NCI-H1105 (cell line): Measurements from ENCODE around the gene GK.
"Not testable (repeated sequence)": the region's sequence is repeated elsewhere in the genome, so short reads cannot be mapped to it uniquely, and the experiment has no call there.

Source experiments
- DNase-seq: peaks from one replicate; lab custom pipeline; 2025; lab: John Stamatoyannopoulos, UW

GK gene

DNA sequence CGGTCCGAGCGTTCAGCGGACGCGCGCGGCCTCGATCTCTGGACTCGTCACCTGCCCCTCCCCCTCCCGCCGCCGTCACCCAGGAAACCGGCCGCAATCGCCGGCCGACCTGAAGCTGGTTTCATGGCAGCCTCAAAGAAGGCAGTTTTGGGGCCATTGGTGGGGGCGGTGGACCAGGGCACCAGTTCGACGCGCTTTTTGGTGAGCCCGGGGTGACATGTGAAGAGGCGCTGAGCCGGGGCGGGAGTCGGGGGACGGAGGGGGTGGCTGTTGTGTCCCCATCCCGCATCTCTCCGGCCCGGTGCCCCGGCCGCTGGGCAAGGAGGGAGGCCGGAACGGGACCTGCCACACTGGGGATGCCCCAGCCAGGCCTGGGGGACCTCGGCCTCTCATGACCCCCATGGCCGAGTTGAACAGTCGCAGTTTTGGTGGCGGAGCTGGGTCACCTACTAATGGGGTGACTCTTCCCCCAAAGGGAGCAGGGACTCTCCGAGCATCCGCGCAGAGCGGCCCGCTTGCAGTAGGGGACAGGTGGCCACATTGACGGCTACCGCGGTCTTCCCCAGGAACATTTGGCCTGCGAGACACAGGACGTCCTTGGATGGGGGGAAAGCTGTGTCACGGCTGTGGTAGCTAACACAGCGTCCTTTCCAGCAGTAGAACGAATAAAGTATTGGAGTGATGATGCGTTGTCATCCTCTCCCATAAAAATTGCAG is at the start of gene GK:
GK (plus strand) TSS at position 9 of the 717 bp plus-strand sequence; CDS start at position 124, 115 bp downstream.
- DNase-seq: no peak

DNA sequence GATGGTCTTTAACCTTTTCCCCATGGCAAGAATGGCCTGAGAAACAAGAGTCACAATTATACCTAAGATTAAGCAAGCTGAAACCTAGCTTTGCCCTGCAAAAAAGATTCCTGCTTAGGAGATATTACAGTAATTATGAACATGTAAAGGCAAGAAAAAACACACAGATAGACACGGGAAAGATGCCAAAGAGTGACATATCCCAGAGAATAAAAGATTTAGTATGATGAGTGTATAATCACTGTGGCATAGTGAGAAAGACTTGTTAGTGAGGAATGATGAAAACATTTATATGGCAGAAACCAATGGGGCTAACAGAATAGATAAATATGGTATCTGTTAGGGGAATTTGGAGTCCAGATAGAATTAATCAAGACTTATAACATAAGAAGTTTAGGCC is 46.1 kb upstream of the GK start:
- no peak for DNase-seq

DNA sequence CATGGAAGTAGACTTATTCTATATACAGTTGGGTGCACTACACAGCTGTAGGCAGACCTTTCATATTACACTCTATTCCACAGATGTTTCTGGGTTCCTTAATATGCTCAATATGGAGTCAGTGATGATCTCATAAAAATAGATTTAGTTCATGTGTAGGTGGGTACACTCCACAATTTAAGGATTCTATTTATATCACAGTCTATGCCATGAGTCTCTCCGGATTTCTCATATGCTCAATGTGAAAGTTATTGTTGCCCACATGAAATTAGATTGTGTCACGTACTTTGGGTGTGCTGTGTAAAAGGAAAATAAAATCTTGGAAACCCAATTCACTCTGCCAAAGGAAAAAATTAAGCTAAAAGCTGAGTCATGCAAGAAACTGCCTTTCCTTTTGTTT is 43.2 kb upstream of the GK start:
- no peak for DNase-seq

DNA sequence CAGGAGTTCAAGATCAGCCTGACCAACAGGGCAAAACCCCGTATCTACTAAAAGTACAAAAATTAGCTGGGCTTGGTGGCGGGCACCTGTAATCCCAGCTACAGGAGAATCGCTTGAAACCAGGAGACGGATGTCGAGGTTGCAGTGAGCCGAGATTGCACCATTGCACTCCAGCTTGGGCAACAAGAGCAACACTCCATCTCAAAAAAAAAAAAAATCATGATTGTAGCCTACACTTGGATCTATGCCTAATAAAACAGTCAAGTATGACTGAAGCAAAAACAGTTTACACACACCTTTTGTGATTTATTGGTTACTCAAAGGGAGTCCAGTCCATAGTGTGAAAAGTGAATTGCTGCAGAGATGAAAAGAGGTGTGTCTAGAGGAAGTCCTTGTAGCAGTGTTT is 41.0 kb upstream of the GK start:
- DNase-seq: no peak

DNA sequence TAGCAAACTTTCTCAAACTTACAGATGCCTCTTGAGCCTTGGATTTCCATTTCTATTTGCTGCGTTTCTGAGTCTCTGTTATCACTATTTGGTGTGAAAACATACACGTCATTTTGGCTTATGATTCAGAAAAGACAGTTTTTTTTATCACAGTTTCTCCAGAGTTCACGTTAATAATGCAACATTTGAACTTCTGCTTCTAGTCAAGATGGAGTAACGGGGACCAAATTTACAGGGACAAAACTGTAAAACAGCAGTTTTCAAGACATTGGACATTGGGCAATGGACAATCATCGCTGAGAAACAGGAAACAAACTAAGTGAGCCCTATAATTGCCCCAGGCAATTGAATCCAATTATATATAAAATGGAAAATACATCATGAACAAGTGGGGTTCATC is 39.5 kb upstream of the GK start:
- DNase-seq: no peak

DNA sequence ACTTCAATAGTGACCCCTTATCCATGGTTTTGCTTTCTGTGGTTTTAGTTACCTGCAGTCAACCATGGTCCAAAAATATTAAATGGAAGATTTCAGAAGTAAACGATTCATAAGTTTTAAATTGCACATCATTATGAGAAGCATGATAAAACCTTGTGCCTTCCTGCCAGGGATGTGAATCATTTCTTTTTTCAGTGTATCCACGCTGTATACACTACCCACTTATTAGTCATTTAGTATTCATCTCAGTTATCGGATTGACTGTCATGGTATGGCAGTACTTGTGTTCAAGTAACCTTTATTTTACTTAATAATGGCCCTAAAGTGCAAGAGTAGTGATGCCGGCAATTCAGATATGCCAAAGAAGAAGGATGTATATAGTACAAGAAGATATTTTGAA is 38.0 kb upstream of the GK start:
- DNase-seq: no peak

DNA sequence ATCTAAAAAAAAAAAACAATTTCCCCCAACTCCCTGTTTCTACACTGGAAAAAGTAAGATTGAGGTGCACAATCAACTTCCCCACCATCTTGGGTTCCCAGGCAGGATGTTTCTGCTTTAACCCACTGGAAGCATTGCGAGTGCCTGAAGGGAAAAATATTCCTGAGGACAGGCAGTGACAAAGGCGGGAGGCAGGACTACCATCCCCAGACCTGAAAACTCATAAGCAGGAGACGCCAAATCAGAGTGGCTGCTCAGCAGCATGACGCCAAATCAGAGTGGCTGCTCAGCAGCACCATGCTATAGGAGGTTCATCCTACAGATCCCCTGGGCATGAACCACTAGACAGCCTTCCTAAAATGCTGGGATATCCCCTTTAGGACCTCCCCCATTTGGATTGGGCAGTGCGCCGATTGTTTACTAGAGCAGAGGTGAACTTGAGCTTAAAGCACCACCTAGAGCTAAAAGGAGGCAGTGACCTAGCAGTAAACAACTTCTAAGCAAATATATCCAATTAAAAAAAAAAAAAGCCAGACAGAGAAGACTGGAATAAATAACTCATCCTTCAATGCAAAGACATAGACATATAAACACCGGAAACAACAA is 35.0 kb upstream of the GK start:
- no peak for DNase-seq

DNA sequence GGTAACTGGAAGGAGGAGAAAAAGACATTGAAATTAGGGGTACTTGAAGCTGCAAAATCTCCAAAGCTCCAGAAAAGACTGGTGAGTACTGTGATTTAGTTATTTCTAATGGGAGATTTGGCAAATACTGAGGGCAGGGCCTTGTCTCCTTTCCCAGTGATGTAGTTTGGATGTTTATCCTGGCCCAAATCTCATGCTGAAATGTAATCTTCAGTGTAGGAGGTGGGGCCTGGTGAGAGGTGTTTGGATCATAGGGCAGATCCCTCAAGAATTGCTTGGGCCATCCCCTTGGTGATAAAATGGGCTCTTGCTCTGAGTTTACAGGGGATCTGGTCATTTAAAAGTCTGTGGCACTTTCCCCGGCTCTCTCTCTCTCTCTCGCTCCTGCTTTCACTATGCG is 33.1 kb upstream of the GK start:
- DNase-seq: no peak

DNA sequence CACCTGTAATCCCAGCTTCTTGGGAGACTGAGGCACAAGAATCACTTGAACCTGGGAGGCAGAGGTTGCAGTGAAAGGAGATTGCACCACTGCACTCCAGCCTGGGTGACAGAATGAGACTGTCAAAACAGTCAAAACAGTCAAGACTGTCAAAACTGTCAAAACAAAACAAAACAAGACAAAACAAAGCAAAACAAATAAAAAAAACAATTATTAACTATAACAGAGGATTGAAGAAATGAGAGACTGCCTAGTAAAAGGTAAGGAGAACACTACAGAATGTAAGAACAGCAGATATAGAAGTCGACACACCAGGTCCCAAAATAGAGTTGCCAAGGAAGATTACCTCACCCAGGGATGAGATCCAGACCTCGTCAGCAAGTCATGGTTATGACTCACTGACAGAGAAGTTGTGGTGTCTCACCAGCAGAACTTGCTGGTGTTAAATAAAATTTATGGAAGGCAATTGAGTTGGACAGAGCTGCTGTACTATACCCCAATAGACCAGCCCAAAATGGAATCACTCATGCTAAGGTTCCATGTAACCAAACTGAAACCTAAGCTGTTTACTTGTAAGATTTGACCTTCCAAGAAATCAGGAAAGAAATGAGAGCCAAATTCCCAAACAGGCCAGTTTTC is 32.1 kb upstream of the GK start:
- no peak for DNase-seq

DNA sequence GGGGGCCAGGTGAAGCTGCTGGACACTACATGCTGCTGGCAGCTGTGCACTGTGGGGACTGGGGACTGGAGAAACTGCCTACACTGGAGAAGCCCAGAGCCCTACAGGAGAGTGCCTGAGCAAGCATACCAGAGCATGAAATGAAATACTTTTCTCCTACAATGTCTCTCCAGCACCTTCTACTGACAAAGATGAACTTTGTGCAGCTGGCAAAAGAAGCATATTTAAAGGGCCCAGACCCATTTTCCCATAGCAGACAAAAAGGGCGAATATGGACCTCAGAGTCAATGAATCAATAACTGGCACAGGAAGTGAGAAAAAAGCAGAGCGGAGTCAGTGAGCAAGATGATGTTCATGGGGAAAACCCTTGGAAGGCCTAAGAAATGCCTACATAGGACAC is 30.9 kb upstream of the GK start:
- no peak for DNase-seq

DNA sequence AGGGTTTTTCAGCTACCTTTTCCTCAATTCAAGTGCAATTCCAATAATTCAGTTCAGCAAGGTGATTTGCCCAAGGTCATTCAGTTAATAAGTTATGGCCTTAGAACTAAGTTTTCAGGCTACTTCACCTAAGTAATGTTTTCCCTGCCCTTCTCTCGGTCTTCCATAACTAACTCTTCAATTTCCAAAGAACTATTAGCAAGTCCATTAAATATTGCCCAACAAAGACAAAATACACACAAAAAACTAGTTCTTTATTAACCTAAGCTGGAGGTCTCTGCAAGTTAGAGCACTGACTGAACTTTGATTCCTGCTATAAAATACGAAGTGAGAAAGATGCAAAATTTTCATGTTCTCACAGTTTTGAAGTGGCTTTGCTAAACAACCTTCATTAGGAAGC is 26.8 kb upstream of the GK start:
- no peak for DNase-seq

DNA sequence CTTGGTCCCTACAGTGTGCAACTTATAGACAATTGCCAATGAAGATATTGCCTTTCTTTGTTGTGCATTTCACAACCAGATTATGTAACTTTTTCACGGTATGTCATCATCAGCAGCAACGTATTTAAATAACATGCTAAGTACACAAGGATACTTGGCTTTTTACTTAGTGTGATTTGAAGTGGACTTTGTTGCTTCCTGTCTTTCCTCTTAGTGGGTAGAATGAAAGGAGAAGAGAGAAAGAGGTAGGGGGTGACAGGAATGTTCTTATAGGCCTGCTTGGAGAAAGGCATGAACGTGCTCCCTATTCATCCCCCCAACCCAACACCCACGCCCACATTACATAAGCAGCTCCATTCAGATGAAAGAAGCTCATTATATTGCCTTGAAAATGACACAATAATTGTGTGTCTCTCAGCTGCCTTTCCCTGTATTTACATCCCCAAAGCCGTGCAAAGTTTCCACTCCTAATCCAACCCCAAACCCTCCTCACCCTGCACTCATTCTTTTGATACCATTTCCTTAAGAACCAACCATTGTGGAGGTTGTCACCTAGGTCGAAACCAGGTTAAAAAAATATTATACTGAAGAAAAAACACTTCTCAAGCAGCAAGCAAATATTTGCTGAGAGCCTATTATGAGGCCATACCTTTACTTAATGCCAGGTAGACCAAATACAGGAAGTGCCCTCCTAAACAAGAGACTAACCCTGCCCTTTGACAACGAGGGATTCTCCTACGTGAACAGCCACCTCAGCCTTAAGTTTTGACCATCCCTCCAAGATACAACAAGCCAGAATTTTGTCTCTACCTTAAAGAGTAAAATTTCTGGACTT is 25.2 kb upstream of the GK start:
- no peak for DNase-seq

DNA sequence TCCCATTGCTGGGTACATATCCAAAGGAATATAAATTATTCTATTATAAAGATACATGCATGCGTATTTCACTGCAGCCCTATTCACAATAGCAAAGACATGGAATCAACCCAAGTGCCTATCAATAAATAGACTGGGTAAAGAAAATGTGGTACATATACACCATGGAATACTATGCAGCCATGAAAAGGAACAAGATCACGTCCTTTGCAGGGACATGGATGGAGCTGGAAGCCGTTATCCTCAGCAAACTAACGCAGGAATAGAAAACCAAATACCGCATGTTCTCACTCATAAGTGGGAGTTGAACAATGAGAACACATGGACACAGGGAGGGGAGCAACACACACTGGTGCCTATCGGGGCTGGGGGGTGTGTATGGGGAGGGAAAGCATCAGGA is 19.2 kb upstream of the GK start:
- DNase-seq: not testable (repeated sequence)

DNA sequence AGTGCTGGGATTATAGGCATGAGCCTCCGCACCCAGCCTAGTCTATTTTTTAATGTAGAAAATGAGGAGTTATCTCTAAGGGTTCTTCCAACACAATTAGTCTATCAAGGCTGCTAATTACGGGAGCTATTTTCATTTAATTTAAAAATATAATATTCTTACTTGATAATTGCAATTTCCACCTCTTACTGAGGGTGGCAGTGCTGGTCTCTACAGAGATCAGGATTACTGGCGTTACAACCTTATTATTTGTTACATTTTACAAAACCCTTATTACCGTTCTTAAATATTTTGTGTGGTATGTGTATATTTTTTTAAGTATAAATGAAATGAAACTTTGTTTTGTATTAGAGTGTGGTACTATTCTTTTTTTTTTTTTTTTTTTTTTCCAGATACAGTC is 17.6 kb upstream of the GK start:
- no peak for DNase-seq

DNA sequence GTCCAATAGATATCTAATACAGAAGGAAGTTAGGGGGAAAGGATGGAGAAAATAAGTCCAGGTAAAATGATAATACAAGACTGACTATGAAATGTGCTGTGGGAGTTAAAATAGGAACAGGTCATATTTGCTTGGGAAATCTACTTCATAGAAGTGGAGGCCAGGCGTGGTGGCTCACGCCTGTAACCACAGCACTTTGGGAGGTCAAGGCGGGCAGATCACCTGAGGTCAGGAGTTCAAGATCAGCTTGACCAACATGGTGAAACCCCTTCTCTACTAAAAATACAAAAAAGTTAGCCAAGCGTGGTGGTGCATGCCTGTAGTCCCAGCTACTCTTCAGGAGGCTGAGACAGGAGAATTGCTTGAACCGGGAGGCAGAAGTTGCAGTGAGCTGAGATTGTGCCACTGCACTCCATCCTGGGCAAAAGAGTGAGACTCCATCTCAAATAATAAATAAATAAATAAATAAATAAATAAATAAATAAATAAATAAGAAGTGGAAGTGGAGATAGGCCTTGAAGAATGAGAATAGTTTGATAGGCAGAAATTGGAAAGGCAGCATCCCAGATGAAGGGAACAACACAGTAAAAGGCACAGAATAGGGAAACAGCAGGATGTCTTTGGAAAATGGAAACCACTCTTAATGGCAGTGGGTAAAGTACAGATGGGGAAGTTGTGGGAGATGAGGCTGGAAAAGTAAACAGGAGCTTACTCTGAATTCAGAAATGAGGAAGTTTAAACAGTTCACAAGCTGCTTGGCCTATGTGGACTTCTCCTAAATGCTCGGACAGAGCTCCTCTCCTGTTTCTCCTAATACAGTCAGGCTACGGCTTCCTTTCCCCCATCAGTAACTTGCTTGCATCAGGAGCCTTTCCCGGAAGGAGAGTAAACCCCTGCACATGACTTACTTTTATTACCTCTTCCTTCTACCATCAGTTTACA is 15.1 kb upstream of the GK start:
- no peak for DNase-seq

DNA sequence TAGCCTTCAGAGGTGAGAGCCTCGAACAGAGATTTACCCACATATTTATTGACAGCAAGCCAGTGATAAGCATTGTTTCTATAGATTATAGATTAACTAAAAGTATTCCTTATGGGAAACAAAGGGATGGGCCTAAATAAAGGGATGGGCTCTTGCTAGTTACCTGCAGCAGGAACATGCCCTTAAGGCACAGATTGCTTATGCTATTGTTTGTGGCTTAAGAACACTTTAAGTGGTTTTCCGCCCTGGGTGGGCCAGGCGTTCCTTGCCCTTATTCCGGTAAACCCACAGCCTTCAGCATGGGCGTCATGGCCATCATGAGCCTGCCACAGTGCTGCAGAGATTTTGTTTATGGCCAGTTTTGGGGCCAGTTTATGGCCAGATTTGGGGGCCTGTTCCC is 13.5 kb upstream of the GK start:
- not testable (repeated sequence) for DNase-seq

DNA sequence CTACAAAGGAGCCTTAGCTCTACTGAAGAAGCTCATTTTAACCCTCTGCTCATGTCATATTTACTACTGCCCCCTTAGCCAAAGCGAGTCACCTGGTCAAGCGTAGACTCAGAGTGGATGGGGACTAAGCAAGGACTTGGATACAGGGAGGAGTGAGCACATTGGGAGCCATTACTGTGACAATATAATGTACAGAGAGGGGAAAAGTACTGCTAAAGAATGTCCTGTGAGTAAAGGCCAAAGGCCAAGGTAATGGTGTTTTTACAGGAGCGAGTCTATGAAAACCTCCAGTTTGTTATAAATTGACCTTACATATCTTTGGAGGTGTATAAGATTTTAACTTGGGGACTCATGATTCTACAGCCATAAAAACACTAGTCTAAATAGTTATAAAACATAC is 10.6 kb upstream of the GK start:
- DNase-seq: no peak

DNA sequence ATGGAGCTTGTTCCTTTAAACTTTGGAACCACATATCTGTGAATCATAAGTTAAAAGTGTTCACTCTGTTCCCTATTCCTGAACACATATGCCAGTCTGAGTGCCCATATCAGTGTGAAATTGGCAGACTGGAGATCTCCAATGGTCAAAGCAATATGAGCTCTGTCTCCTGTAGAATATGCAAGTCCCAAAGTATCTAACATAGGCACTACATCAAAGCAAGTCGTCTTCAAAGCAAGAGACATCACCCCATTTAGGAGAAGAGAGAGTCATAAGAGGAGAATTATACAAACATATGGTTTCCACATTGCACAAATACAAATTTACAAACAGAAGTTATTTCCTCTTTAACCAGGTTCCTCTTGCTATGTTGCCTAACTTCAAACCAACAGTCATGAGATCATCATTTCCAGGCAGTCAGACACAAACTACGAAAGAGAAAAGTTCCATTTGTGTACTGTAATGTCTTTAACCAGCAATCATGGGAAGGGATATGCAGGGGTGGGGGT is 9.9 kb upstream of the GK start:
- no peak for DNase-seq

DNA sequence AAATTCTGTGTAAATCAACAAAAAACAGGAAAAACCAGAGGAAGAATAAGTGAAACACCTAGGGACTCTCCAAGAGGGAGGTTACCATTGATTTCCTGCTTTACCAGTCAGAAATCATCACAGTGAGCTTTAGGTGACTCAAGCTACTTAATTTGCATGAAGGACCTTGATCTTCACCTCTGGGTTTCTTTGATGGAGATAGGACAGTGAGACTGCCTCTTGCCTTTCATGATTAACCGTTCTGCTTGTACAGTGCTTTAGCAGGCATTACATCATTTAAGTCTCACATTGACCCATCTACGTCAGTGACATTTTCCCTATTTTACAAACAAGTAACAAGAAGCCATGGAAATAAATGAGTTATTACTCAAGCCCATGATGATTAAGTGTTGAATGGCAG is 3.4 kb upstream of the GK start:
- no peak for DNase-seq

DNA sequence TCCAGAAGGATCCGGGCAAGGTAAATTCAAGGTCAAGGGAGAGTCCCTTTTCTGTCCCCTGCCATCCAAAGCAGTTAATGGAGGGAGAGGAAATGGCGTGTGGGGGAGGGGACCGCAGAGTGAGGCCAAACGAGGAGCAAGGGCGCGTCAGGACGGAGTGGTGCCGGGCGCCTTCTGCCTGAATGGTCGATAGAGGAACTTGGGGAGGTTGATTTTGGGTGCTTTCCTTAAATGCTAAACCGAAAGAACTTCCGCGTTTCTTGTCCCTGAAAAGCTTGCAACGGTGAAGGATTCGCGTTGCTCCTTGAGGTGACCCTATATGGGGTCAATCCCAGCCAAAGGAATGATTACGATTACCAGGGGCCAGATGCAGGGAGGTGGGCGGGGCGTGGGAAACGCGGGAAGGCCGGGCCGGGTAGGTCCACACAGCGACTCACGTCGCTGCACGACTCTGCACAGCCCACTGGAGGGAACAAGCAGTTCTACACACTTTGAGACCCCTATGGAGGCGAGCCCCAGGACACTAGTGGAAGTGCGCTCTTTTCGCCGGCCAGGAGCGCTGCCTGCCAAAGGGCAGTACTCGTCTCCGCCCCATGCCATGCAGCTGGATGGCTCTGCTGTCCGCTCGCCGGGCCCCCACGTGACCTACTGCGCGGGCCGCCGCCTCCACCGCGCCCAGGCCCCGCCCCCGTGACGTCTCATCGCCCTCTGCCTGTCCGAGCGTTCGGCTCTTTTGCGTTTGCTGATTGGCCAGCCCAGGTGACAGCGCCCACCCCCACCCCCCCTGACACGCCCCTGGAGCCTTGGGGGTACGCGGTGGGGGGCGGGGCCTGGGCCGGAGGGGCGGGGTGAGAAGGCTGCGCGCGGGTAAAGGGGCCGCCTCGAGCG is 452 bp upstream of the GK start:
- peak; percentile 88 for DNase-seq
